ENCODE measurements around the gene TNRC6C.
"Not testable (repeated sequence)": the region's sequence is repeated elsewhere in the genome, so short reads cannot be mapped to it uniquely, and the experiment has no call there.

The TNRC6C gene

DNA sequence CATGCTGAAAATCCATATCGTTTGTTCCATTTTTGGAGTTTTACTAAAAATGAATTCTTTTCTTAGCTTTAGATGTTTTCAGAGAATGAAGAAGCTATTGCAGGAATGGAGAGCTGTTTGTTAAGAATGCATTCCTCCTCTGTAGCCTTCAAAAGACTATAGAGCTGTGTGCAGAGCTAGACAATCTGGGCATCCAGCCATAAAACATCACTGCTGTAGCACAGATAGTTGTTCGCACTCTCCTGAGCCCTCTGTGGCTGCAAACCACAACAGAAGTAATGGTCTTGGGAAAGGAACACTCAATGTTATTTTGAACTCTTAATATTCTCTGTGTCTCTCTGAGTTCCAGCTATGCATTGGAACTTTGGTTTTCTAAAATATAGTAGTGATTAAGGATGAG lies 4.9 kb downstream of the TNRC6C start:
- peak; percentile 50 for DNase-seq (ENCODE audit: low spot score)

DNA sequence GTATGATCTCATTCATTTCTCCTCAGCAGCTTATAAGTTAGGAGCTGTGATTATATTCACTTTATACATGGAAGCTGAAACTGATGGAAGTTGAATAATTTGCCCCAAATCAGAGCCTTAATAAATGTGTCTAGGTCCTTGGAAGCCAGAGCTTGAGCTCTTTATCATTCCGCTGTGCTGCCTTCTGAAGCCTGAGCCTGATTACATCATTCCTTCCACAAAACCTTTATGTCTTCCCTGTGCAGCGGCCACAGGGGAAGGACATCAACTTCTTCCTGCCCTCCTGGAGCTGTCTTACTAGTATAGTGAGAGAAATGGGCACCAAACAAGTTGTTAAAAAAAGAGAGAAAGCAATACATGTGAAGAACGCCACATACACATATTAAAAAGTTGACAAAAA lies 6.8 kb downstream of the TNRC6C start:
- no peak for DNase-seq (ENCODE audit: low spot score)

DNA sequence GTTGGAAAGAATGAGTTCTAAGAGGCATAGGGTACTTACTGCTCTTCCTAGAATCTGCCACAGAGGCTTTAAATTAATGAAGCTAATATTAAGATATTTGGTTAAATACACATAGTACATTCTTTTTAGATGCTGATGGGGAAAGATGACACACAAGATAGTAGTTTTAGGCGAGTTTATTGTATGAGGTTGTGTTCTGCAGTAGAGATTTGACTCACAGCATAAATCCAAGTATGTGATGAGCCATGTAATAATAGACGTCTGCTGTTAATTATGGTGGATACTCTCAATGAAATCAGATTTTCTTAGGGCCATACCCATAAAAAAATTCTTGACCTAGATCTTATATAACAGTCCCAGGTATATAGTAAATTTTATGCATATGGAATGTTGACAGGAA lies 8.0 kb downstream of the TNRC6C start:
- DNase-seq (ENCODE audit: low spot score): no peak

DNA sequence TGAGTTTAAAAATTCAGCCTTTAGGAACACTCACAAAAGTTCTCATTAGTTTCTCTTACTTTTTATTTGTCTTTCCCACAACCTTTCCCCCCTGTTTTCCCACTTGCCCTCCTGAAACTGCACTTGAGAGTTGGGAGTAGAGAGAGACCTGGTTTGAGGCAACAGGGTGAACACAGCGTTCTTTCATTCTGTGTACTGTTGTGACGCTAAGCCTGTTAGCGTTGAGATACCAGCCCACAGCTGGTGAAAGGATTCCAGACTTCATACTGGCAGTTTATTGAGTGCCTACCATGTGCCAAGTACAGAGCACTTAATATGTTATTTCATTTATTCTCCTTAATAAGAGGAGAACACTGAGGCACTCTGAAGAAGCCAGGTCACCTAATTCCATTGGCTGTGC lies 10.3 kb downstream of the TNRC6C start:
- no peak for DNase-seq (ENCODE audit: low spot score)

DNA sequence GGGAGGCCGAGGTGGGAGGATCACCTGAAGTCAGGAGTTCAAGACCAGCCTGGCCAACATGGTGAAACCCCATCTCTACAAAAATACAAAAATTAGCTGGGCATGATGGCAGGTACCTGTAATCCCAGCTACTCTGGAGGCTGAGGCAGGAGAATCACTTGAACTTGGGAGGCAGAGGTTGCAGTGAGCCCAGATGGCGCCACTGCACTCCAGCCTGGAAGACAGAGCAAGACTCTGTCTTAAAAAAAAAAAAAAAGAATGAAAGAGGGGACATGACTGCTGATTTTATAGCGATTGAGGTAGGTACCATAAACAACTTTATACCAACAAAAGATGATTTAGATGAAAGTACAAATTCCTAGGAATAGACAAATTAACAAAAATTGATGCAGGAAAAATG lies 13.8 kb downstream of the TNRC6C start:
- DNase-seq (ENCODE audit: low spot score): not testable (repeated sequence)

DNA sequence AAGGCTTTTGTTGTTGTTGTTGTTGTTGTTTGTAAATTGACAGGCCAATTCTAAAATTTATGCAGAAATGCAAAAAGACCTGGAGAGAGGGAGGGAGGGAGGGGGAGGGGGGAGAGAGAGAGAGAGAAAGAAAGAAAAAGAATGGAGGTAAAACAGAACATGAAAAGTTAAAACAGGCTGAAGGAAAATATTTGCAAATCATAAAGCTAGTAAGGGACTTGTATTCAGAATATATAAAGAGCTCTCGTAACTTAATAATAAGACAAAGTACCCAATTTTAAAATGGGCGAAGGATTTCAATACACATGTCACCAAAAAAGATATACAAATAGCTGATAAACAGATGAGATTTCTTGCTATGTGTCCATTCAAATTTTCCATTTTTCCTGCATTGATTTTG lies 15.4 kb downstream of the TNRC6C start:
- DNase-seq (ENCODE audit: low spot score): no peak

DNA sequence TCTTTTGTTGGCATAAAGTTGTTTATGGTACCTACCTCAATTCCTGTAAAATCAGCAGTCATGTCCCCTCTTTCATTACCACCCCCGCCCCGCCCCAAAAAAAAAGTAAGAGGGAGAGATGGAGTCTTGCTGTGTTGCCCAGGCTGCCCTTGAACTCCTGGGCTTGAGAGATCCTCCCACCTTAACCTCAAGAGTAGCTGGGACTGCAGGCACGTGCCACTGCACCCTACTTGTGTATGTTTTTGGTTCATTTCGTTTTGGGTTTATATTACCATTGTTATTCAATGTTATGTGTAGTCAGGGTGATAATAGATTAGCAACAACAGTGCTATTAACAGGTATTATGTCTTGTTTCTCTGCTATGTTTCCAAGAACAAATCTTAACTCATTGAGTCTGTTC lies 15.9 kb downstream of the TNRC6C start:
- no peak for DNase-seq (ENCODE audit: low spot score)

DNA sequence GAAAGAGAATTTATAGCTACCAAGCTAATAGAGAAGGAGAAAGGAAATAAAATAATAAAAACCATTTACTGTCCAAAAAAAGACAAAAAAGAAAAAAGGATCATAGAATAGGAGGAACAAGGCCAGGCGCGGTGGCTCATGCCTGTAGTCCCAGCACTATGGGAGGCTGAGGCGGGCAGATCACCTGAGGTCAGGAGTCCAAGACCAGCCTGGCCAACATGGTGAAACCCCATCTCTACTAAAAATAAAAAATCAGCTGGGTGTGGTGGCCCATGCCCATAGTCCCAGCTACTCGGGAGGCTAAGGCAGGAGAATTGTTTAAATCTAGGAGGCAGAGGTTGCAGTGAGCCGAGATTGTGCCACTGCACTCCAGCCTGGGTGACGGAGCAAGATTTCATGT lies 23.9 kb downstream of the TNRC6C start:
- not testable (repeated sequence) for DNase-seq (ENCODE audit: low spot score)

DNA sequence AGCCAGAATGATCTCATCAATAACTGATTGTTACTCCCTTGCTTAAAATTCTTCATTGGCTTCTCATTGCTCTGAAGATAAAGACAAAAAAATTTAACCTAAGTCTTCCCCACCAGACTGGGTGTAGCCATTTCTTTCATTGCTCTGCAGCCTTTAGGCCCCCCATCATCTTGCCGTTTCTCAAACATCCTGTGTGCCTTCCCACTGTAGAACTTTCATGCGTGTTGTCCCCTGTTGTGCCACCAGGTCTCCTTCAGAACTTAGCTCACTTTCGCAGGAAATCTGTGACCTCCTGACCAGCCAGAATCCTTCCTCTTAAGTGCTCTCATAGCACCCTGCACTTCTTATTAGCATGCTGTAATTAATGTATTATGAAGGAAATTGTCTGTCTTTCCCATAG lies 31.8 kb downstream of the TNRC6C start:
- no peak for DNase-seq (ENCODE audit: low spot score)

DNA sequence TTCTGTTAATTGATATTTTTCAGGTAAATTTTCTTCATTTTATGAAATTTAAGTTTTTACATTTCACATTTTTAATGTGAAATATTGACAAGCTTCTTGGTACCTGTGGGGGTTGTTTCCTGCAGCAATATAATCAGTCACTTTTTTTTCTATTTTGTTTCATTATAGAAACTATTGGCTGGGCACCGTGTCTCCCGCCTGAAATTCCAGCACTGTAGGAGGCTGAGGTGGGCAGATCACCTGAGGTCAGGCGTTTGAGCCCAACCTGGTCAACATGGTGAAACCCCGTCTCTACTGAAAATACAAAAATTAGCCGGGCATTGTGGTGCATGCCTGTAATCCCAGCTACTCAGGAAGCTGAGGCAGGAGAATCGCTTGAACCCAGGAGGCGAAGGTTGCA lies 35.2 kb downstream of the TNRC6C start:
- DNase-seq (ENCODE audit: low spot score): not testable (repeated sequence)

DNA sequence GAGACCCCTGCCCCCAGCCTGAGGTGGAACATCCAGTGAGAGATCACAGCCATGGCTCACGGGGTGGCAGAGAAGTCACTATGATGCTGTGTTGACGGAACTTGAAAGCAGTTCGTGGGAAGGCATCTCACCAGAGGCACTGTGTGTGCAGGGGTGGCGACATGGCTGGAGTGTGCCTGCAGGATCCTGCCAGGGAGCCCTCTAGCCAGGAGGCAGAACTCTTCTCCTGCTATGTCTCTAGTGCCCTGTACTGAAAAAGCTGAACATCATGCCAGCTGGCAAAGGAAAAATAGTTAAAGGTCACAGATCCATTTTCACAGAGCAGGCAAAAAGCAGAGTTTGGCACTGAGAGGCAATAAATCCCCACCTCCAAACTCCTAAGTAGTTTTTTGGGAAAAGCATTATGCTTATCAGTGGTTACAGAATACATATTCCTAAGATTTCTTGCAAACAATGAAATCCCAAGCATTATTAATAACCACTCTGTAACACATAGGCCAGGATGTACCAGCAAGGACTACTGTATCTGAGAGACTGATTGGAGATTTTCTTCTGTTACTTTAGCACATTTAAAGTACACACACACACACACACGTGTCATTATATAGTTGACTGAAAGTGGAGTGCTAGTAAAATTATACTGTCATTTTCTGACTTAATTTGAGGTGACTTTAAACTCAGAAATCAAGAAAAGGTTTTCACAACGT lies 36.8 kb downstream of the TNRC6C start:
- no peak for DNase-seq (ENCODE audit: low spot score)

DNA sequence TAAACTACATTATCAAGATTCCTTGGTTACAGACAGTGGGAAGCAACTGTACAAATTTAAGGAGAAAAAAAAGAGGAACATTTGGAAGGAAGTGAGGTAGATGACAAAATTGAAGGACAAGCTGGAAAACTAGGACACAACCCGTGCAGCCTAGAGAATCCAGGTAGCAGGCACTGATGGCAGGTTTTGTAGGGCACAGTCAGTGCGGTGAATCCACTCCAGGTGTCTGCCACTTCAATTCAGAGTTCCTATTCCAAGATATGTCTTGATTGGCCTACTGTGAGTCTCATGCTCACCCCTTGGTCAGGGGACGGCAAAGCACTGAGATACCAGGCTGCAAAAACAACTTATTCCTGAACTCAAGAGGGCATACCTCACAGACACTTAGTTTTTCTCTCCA lies 37.8 kb downstream of the TNRC6C start:
- DNase-seq (ENCODE audit: low spot score): no peak

DNA sequence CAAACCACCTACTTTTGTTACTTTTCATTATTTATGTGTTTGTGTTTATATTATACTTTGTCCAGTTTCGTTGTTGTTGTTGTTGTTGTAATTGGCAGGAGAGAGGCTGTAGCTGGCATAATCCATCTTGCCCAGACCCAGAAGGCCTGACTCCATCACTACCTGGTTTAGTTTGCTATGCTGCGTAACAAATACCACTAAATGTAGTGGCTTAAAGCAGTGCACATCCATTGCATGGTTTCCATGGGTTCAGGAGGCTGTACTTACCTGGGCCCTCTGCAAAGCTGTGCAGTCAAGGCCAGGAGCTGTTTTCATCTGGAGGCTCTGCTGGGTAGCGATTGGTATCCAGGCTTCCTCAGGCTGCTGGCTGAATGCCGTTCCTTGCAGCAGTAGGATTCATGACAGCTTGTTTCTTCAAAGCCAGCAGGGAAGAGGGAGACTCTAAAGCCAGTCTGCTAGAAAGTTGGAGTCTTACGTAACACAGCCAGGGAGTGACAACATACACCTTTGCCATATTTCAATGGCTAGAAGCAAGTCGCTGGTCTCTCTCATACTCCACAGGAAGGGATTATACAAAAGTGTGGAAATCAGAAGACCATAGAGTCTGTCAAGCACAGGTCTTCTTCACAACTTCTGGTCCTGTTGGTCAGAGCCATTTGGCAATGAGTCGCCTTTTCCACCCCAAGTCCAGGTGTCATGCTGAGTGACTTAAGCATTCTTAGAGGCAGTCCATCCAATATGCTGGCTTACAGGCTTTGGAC lies 41.1 kb downstream of the TNRC6C start:
- DNase-seq (ENCODE audit: low spot score): peak; percentile 3

DNA sequence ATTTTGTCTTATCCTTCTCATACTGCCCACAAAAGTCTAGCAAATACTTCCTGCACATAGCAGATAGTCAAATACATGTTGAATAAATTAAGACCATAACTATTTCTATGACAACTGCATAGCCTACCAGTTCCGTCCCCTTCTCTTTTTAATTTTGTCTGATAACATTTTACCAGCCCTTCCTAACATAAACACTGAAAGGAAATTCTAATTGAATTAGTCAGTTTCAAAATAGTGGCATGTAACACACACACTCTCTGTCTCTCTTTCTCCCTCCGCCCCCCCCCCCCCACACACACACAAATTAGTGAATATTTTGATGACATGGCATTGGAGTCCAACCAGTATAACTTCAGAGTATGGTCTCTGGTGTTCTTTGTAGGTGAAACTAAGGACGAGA lies 41.8 kb downstream of the TNRC6C start:
- DNase-seq (ENCODE audit: low spot score): no peak

DNA sequence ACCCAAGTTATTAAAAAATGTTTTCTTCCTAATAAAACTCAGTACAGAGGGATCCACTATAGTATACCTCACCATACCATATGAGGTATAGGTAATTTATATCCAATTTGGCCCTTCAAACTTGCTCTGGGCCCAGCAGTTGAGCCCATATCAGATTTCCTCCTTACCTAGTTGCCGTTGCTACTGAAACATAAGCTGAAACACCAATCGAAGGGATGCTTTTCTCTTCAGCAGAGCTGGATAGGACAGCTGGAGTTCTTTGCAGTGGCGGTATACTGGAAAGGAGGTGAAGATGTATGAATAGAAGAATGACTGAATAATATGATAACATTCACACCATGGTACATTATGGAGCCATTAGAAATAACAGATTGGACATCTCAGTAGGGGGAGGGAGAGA lies 42.7 kb downstream of the TNRC6C start:
- no peak for DNase-seq (ENCODE audit: low spot score)

DNA sequence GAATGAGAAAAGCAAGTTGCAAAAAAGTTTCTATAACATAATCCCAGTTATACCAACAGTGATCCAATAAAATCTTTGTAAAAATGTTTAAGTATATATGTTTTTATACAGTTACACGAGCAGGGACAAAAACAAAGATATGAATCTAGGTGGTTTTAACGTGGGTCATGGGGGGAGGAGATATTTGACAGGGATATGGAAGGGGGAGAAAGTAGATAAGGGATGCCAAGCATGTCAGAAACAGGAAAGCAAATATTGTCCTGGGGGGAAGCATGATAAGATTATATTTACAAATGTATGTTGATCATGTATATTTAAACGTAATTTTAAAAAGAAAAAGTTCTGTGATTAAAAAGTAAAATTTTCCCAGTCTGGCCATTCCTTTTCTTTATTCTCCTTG lies 43.1 kb downstream of the TNRC6C start:
- DNase-seq (ENCODE audit: low spot score): no peak

DNA sequence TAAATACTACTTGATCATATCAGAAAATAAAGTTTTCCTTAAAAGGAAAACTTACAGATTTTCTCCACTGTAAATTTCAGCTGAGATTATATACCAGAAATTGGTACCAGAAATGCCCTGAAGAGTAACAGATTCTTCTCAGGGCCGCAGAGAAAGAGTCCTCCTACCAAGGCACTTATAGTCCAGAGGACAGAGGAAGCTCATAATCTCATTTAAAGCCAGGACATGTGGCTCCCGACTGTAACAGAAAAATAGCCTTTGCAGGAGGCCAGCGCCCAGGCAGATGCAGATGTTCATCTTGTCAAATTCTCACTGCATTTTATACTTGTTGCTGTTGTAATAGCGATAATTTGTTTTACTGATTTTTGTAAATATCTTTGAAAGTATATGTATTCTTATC lies 43.7 kb downstream of the TNRC6C start:
- DNase-seq (ENCODE audit: low spot score): no peak

DNA sequence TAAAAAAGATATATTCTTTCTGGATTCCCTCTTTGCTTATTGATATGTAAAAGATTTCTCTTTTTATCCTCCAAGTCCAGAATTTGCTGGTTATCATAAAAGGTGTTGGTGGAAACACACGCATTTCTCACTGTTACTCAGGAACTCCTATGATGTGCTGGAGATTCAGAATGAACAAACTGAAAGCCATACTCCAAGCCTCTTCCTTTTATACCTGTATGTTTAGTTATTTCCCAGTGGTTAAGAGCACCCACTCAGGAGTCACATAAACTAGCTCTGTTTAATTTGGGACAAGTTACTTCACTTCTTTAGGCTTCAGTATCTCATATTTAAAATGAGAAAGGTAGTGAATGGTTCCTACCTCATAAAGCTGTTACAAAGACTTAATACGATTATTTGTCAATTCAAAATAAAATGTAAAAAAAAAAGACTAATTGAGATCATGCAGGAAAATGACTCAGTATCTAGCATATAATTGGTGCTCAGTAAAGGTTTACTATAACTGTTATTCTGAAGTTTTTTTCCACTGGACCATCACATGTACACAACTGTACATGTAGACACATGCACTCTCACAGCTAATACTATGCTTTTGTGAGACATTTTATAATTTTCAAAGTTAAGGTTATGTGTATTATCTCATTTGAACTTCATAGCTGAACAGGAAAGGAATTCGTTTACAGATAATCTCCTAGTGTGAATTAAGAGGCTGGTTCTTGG lies 47.1 kb downstream of the TNRC6C start:
- DNase-seq (ENCODE audit: low spot score): no peak

DNA sequence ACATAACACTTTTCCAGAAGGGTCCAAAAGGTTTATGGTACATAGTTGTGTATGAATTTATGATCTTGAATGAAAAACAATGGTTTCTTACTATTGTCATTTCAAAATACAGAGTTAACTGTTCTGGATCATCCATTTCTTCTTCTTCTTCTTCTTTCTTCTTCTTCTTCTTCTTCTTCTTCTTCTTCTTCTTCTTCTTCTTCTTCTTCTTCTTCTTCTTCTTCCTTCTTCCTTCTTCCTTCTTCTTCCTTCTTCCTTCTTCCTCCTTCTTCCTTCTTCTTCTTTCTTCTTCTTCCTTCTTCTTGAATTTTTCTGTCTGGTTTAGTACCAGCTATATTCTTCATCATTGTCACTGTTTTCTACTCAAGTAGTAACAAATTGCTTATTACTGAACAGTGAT lies 47.8 kb downstream of the TNRC6C start:
- no peak for DNase-seq (ENCODE audit: low spot score)

DNA sequence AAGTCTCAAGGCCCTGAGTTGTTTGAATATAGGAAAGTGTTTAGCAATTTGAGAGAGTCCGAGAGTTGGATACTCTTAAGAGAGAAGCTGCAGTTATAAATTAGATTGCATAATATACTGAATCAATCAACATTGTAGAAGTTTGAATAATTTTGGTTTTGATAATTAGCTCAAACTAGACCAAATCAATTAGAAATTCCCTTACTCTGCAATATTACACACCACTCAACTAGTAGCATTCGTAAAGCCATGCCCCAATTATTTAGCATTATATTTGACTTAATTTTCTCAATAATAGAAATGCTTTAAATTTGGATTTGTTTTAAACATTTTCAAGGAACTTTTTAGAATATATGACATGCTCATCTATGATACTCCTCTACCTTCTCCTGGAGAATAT lies 49.1 kb downstream of the TNRC6C start:
- DNase-seq (ENCODE audit: low spot score): no peak

DNA sequence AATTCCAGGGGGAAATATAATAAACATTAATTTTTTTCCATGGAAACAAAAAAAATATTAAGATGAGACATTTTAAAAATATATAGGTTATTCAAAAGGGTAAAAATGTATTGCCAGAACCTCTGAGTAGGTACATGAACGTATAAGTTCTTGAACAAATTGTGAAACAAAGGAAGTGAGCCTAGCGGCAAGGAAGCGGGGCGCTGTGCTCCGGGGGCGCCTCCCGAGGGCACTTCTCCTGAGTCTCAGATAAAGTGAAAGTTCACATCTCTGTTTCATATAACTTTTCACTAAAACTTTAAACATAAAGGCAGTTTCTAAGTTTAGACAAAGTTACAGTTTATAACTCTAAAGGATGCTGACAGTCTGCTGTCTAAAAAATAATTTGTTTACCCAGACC lies 52.3 kb downstream of the TNRC6C start:
- peak; percentile 9 for DNase-seq (ENCODE audit: low spot score)

DNA sequence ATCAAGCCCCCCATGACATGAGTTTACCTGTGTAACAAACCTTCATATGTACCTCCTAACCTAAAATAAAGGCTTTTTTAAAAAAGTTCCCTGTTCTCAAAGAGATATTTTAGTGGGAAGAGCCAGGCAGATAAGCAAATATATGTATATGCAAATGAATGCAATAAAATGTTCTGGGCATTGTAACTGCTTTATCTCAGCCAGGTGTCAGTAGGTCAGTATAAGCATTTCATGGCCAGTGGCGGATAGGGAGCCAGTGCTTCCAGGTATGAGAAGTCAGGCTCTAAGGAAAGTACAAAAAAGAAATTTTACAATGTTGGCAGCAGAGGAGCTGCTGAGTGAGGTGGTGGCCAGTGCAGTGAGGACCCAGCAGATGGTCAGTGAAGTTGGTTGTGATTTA lies 53.9 kb downstream of the TNRC6C start:
- DNase-seq (ENCODE audit: low spot score): no peak
